ENCODE measurements around the gene TMEM156. TPM values are rescaled to one million over a fixed set of nuclear protein-coding genes. Genes with fewer than 3 reads are reported as not detected.
A peak's percentile ranks its signal among the peaks of the same experiment; 100 is the strongest.

The TMEM156 gene
- total RNA-seq, 4 donors from 2014 or later = 0.70 to 14.9 (median 0.94) TPM; not detected in 1

GRCh38 chr4:38939165-38939564 is 93.0 kb downstream of the TMEM156 start:
- no peak for DNase-seq
- Histone ChIP-seq H3K4me1 (no peaks in the 10 kb centered on the region), H3K9me3 (no peaks in the 10 kb centered on the region), H3K36me3 (peaks cover 0 to 66% (median 0%) of the 10 kb centered on the region in 3 donors), H3K4me3 (no peak overlapping the region), H3K27ac (no peak overlapping the region), H3K27me3 (no peaks in the 10 kb centered on the region)
- TF ChIP-seq POLR2A (IDR thresholded peaks at IDR 0.05) = no peak

- Histone ChIP-seq H3K4me1 (no peaks in the 10 kb centered on the region), H3K9me3 (no peaks in the 10 kb centered on the region), H3K36me3 (peaks cover 0 to 93% (median 0%) of the 10 kb centered on the region in 3 donors), H3K27me3 (no peaks in the 10 kb centered on the region), H3K27ac (no peak overlapping the region), H3K4me3 (no peak overlapping the region)
- TF ChIP-seq CTCF (IDR thresholded peaks at IDR 0.05) (no peak), POLR2A (IDR thresholded peaks at IDR 0.05) (no peak)
- no peak for DNase-seq
Measured at GRCh38 chr4:38935391-38936073, 96.7 kb downstream of the TMEM156 start.

GRCh38 chr4:38931125-38931524 is 101.1 kb downstream of the TMEM156 start:
- Histone ChIP-seq H3K27ac (no peak overlapping the region), H3K4me3 (no peak overlapping the region), H3K9me3 (no peaks in the 10 kb centered on the region), H3K36me3 (peaks cover 0 to 88% (median 0%) of the 10 kb centered on the region in 3 donors), H3K27me3 (no peaks in the 10 kb centered on the region), H3K4me1 (no peaks in the 10 kb centered on the region)
- TF ChIP-seq CTCF (IDR thresholded peaks at IDR 0.05) (no peak), POLR2A (IDR thresholded peaks at IDR 0.05) (no peak)
- DNase-seq = no peak

GRCh38 chr4:38930707-38931106 is 101.5 kb downstream of the TMEM156 start:
- H3K27ac ChIP-seq = peak overlapping the region in 1 of 4 donors; percentile 49
- no peak for DNase-seq

GRCh38 chr4:38930204-38930603 is 102.0 kb downstream of the TMEM156 start:
- Histone ChIP-seq H3K36me3 (peaks cover 0 to 79% (median 0%) of the 10 kb centered on the region in 3 donors), H3K9me3 (no peaks in the 10 kb centered on the region), H3K27ac (peak overlapping the region in 1 of 4 donors; percentile 49), H3K27me3 (no peaks in the 10 kb centered on the region), H3K4me3 (no peak overlapping the region), H3K4me1 (no peaks in the 10 kb centered on the region)
- TF ChIP-seq CTCF (IDR thresholded peaks at IDR 0.05) = no peak
- TF ChIP-seq POLR2A (IDR thresholded peaks at IDR 0.05) = no peak
- no peak for DNase-seq

More at GRCh38 chr4:38930707-38931106, 101.5 kb downstream of the TMEM156 start:
- Histone ChIP-seq H3K4me3 (no peak overlapping the region), H3K9me3 (no peaks in the 10 kb centered on the region), H3K36me3 (peaks cover 0 to 84% (median 0%) of the 10 kb centered on the region in 3 donors), H3K4me1 (no peaks in the 10 kb centered on the region), H3K27me3 (no peaks in the 10 kb centered on the region)
- no peak for TF ChIP-seq CTCF (IDR thresholded peaks at IDR 0.05)
- no peak for TF ChIP-seq POLR2A (IDR thresholded peaks at IDR 0.05)

- H3K36me3 ChIP-seq = peaks cover 0 to 72% (median 0%) of the 10 kb centered on the region in 3 donors
- DNase-seq = no peak
- H3K9me3 ChIP-seq = no peaks in the 10 kb centered on the region
- no peak overlapping the region for H3K4me3 ChIP-seq
- no peak for TF ChIP-seq CTCF (IDR thresholded peaks at IDR 0.05)
- no peaks in the 10 kb centered on the region for H3K4me1 ChIP-seq
- H3K27ac ChIP-seq = no peak overlapping the region
- H3K27me3 ChIP-seq = no peaks in the 10 kb centered on the region
Measured at GRCh38 chr4:38928974-38929373, 103.2 kb downstream of the TMEM156 start.

Measured in Peyer's patch (tissue), 4 donors.